IPS-NIHi11 (cell line): ENCODE data around the gene RHOF.

Source experiments
- DNase-seq: peaks from one replicate; pipeline ENCODE4 v3.0.0; 2012; ENCODE audit warnings: mixed read lengths, low spot score

The RHOF gene

GRCh38 chr12:121804417-121805111 lies 11.1 kb upstream of the RHOF start:
- DNase-seq = no peak

GRCh38 chr12:121803861-121804416 lies 10.5 kb upstream of the RHOF start, which contains the start of gene SETD1B:
Gene SETD1B (plus strand): TSS chr12:121804009. CDS start chr12:121804738, 729 bp downstream.
- no peak for DNase-seq

GRCh38 chr12:121802843-121803698 lies 9.6 kb upstream of the RHOF start:
- DNase-seq = peak; percentile 77

- DNase-seq = no peak
Observed at GRCh38 chr12:121802485-121802842, 9.0 kb upstream of the RHOF start.

GRCh38 chr12:121801595-121802484 lies 8.4 kb upstream of the RHOF start:
- DNase-seq = no peak

GRCh38 chr12:121800694-121801594 lies 7.5 kb upstream of the RHOF start:
- DNase-seq = no peak

- peak; percentile 69 for DNase-seq
Observed at GRCh38 chr12:121799842-121800693, 6.6 kb upstream of the RHOF start.

- DNase-seq = no peak
Observed at GRCh38 chr12:121799156-121799841, 5.8 kb upstream of the RHOF start.

- DNase-seq = no peak
Observed at GRCh38 chr12:121798787-121799155, 5.3 kb upstream of the RHOF start.

- DNase-seq = no peak
Observed at GRCh38 chr12:121797937-121798786, 4.7 kb upstream of the RHOF start.

- peak; percentile 72 for DNase-seq
Observed at GRCh38 chr12:121796855-121797751, 3.6 kb upstream of the RHOF start.

GRCh38 chr12:121795034-121795968 lies 1.8 kb upstream of the RHOF start:
- peak; percentile 74 for DNase-seq

- no peak for DNase-seq
Observed at GRCh38 chr12:121794534-121795033, 1.1 kb upstream of the RHOF start.

GRCh38 chr12:121793838-121794533 lies 498 bp upstream of the RHOF start:
- peak; percentile 86 for DNase-seq
